Lower leg skin (tissue), 3 donors: Measurements from ENCODE around the gene COL4A1.

Source experiments
- POLR2A ChIP-seq, 2 donors: fragments of 450-650 bp; IDR thresholded peaks; one replicate each; pipeline ENCODE4 v1.6.1; 2016 to 2017; ENCODE audit warnings: antibody characterized with exemption in 2 of 2, mild to moderate bottlenecking in 1 of 2, moderate library complexity in 1 of 2
- TF ChIP-seq, protein P1 (sequence below), 3 donors: fragments of 450-650 bp; IDR thresholded peaks; one replicate each; pipeline ENCODE4 v1.5.1; 2016; ENCODE audit warnings: antibody characterized with exemption in 3 of 3, mild to moderate bottlenecking in 3 of 3, moderate library complexity in 2 of 3

DNA sequence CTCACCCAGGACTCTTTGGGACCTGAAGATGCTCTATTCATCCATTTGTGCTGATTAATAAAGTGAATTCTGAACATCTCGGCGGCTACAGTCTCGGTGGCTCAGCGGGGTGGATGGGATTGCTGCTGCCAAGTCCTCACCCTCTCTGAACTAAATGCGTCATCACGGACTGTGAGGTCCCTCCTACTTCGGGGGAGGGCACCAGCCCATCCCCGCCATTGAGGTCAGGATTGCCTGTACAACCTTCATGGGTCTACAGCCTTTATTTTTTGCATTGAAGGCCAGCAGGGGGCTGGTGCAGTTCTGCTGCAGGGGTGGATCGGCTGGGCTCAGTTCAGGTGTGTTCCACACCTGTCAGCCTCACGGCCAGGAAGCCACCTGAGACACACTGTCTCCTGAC, 181.8 kb downstream of the COL4A1 start:
- TF ChIP-seq, protein P1, sequence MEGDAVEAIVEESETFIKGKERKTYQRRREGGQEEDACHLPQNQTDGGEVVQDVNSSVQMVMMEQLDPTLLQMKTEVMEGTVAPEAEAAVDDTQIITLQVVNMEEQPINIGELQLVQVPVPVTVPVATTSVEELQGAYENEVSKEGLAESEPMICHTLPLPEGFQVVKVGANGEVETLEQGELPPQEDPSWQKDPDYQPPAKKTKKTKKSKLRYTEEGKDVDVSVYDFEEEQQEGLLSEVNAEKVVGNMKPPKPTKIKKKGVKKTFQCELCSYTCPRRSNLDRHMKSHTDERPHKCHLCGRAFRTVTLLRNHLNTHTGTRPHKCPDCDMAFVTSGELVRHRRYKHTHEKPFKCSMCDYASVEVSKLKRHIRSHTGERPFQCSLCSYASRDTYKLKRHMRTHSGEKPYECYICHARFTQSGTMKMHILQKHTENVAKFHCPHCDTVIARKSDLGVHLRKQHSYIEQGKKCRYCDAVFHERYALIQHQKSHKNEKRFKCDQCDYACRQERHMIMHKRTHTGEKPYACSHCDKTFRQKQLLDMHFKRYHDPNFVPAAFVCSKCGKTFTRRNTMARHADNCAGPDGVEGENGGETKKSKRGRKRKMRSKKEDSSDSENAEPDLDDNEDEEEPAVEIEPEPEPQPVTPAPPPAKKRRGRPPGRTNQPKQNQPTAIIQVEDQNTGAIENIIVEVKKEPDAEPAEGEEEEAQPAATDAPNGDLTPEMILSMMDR (IDR thresholded peaks at IDR 0.05): no peak
- no peak for TF ChIP-seq POLR2A (IDR thresholded peaks at IDR 0.05)
